ENCODE data around the gene GTF2F2. TPM values are rescaled to one million over a fixed set of nuclear protein-coding genes. Genes with fewer than 3 reads are reported as not detected.

GTF2F2 gene, protein sequence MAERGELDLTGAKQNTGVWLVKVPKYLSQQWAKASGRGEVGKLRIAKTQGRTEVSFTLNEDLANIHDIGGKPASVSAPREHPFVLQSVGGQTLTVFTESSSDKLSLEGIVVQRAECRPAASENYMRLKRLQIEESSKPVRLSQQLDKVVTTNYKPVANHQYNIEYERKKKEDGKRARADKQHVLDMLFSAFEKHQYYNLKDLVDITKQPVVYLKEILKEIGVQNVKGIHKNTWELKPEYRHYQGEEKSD
- polyA plus RNA-seq: 19.3 TPM
- long read RNA-seq, donor 1, transcript GTF2F2-201 (8 exons, 2,239 nt): major isoform, 9 of 10,106 reads
- long read RNA-seq, donor 1, partial matches to known transcripts: 9,728 of 10,106 reads
- long read RNA-seq, donor 1, other reads (novel, unspliced or antisense): 369 of 10,106 reads
- long read RNA-seq, donor 2, transcript GTF2F2-201 (8 exons, 2,239 nt): major isoform, 11 of 23,243 reads
- long read RNA-seq, donor 2, partial matches to known transcripts: 22,235 of 23,243 reads
- long read RNA-seq, donor 2, other reads (novel, unspliced or antisense): 997 of 23,243 reads
- long read RNA-seq, donor 3: 0 reads
- long read RNA-seq, donor 4: 0 reads
- long read RNA-seq, donor 5, transcript GTF2F2-201 (8 exons, 2,239 nt): major isoform, 10 of 16 reads
- long read RNA-seq, donor 5, partial matches to known transcripts: 6 of 16 reads
- long read RNA-seq, donor 5, other reads (novel, unspliced or antisense): 0 of 16 reads
- long read RNA-seq, donor 6, transcript GTF2F2-201 (8 exons, 2,239 nt): major isoform, 5 of 26,111 reads
- long read RNA-seq, donor 6, partial matches to known transcripts: 25,231 of 26,111 reads
- long read RNA-seq, donor 6, other reads (novel, unspliced or antisense): 875 of 26,111 reads
- long read RNA-seq, donor 7, transcript GTF2F2-201 (8 exons, 2,239 nt): major isoform, 5 of 7,440 reads
- long read RNA-seq, donor 7, partial matches to known transcripts: 7,167 of 7,440 reads
- long read RNA-seq, donor 7, other reads (novel, unspliced or antisense): 268 of 7,440 reads
- long read RNA-seq, donor 8, transcript GTF2F2-201 (8 exons, 2,239 nt): major isoform, 10 of 21,702 reads
- long read RNA-seq, donor 8, partial matches to known transcripts: 20,888 of 21,702 reads
- long read RNA-seq, donor 8, other reads (novel, unspliced or antisense): 804 of 21,702 reads
- long read RNA-seq, donor 9, transcript GTF2F2-201 (8 exons, 2,239 nt): major isoform, 6 of 23,158 reads
- long read RNA-seq, donor 9, partial matches to known transcripts: 22,257 of 23,158 reads
- long read RNA-seq, donor 9, other reads (novel, unspliced or antisense): 895 of 23,158 reads
- long read RNA-seq, donor 10, transcript GTF2F2-201 (8 exons, 2,239 nt): major isoform, 6 of 33 reads
- long read RNA-seq, donor 10, partial matches to known transcripts: 25 of 33 reads
- long read RNA-seq, donor 10, other reads (novel, unspliced or antisense): 0 of 33 reads
- long read RNA-seq, donor 11, transcript GTF2F2-201 (8 exons, 2,239 nt): major isoform, 6 of 13,441 reads
- long read RNA-seq, donor 11, partial matches to known transcripts: 12,899 of 13,441 reads
- long read RNA-seq, donor 11, other reads (novel, unspliced or antisense): 536 of 13,441 reads

- 0% methylated on average over 2 of the region's 53 CpGs for WGBS (ENCODE audit: insufficient coverage, low lambda C conversion rate)
- H3K27me3 ChIP-seq (ENCODE audit: control insufficient read depth, insufficient read depth, low read length): no peaks in the 10 kb centered on the region
- H3K36me3 ChIP-seq (ENCODE audit: control insufficient read depth, insufficient read depth, low read length): no peaks in the 10 kb centered on the region
- no peaks in the 10 kb centered on the region for H3K9me3 ChIP-seq (ENCODE audit: control insufficient read depth, low read depth, low read length)
- DNase-seq: peak; percentile 87 to 93
- H3K27ac ChIP-seq (ENCODE audit: low read length): peak within 1 kb of the TSS; percentile 76
- no peaks in the 10 kb centered on the region for H3K4me1 ChIP-seq (ENCODE audit: control insufficient read depth, insufficient read depth, low read length)
- peak within 1 kb of the TSS; percentile 78 for H3K4me3 ChIP-seq (ENCODE audit: low read length)
Observed at GRCh38 chr13:45119991-45120864, at the start of gene GTF2F2. TSS of gene GTF2F2 (plus strand) at chr13:45120510. CDS start at chr13:45120656, 146 bp downstream.

GRCh38 chr13:45073809-45074208, 46.5 kb upstream of the GTF2F2 start:
- Histone ChIP-seq H3K27me3 (ENCODE audit: control insufficient read depth, insufficient read depth, low read length) (no peaks in the 10 kb centered on the region), H3K4me1 (ENCODE audit: control insufficient read depth, insufficient read depth, low read length) (no peaks in the 10 kb centered on the region), H3K4me3 (ENCODE audit: low read length) (no peak overlapping the region), H3K36me3 (ENCODE audit: control insufficient read depth, insufficient read depth, low read length) (no peaks in the 10 kb centered on the region), H3K9me3 (ENCODE audit: control insufficient read depth, low read depth, low read length) (no peaks in the 10 kb centered on the region), H3K27ac (ENCODE audit: low read length) (no peak overlapping the region)
- no CpG with 5 or more reads among the region's 4 CpGs for WGBS (ENCODE audit: insufficient coverage, low lambda C conversion rate)
- DNase-seq: no peak

DNA sequence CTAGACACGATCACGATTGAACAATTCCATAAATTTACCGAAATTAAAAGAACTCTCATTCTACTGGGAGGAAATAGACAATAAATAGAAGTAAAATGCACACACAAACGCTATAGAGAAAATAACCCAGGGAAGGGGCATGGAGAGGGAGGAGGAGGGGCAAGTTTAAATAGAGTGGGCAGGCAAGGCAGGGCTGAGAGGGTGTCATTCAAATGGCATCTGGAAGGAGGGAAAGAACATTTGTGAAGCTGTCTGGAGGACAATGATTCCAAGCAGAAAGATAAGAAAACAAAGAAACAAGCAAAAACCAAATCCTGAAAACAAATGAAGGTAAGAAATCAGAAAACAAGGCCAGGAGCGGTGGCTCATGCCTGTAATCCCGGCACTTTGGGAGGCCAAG, 45.6 kb upstream of the GTF2F2 start:
- H3K4me3 ChIP-seq (ENCODE audit: low read length): no peak overlapping the region
- H3K4me1 ChIP-seq (ENCODE audit: control insufficient read depth, insufficient read depth, low read length): no peaks in the 10 kb centered on the region
- H3K27me3 ChIP-seq (ENCODE audit: control insufficient read depth, insufficient read depth, low read length): no peaks in the 10 kb centered on the region
- no peak for DNase-seq
- WGBS (ENCODE audit: insufficient coverage, low lambda C conversion rate): 71% methylated on average over 2 of the region's 6 CpGs
- H3K36me3 ChIP-seq (ENCODE audit: control insufficient read depth, insufficient read depth, low read length): no peaks in the 10 kb centered on the region
- no peak overlapping the region for H3K27ac ChIP-seq (ENCODE audit: low read length)
- no peaks in the 10 kb centered on the region for H3K9me3 ChIP-seq (ENCODE audit: control insufficient read depth, low read depth, low read length)

DNA sequence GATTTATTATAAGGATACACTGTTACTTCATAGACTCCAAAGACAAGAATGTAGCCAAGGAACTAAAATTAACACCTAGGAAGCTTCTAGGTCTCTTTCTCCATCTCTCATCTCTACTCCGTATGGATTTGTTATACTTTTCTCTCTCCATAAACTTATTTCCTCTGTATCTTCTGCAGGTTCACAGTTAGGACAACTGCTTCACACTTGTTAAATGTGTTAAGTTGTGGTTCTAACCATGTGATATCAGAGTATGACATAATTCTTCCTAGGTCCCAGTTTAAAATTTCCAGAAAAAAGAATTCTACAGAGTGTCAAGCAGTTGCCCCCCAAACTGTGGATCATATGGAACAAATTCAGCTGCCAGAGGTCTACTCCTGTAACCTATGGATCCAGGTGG, 42.3 kb upstream of the GTF2F2 start:
- no peaks in the 10 kb centered on the region for H3K27me3 ChIP-seq (ENCODE audit: control insufficient read depth, insufficient read depth, low read length)
- H3K9me3 ChIP-seq (ENCODE audit: control insufficient read depth, low read depth, low read length): no peaks in the 10 kb centered on the region
- no peak for DNase-seq
- H3K27ac ChIP-seq (ENCODE audit: low read length): no peak overlapping the region
- 80% methylated on average over 1 of the region's 1 CpG for WGBS (ENCODE audit: insufficient coverage, low lambda C conversion rate)
- no peaks in the 10 kb centered on the region for H3K4me1 ChIP-seq (ENCODE audit: control insufficient read depth, insufficient read depth, low read length)
- no peak overlapping the region for H3K4me3 ChIP-seq (ENCODE audit: low read length)
- H3K36me3 ChIP-seq (ENCODE audit: control insufficient read depth, insufficient read depth, low read length): no peaks in the 10 kb centered on the region

GRCh38 chr13:45082964-45083363, 37.3 kb upstream of the GTF2F2 start:
- Histone ChIP-seq H3K9me3 (ENCODE audit: control insufficient read depth, low read depth, low read length) (no peaks in the 10 kb centered on the region), H3K4me3 (ENCODE audit: low read length) (no peak overlapping the region)
- WGBS (ENCODE audit: insufficient coverage, low lambda C conversion rate): 40% methylated on average over 1 of the region's 6 CpGs

DNA sequence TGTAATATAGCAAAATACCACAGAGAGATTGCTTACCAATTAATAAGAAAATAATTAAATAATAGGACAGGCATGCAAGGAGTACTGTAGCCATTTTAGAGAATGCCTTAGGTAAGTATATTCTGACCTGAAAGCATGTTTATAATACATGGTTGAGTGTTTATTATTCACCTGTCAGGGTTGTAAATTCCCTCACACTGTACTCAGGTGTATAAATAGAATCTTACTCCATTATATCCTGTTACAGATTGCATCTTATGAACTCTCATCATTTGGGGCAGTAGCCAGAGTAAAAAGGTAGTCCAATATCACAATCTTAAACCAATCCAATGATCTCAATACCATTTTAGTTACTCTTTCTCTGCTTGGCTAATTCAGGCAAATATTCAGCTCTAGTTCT, 35.8 kb upstream of the GTF2F2 start:
- no peaks in the 10 kb centered on the region for H3K27me3 ChIP-seq (ENCODE audit: control insufficient read depth, insufficient read depth, low read length)
- H3K4me1 ChIP-seq (ENCODE audit: control insufficient read depth, insufficient read depth, low read length): no peaks in the 10 kb centered on the region
- H3K27ac ChIP-seq (ENCODE audit: low read length): no peak overlapping the region
- no peaks in the 10 kb centered on the region for H3K9me3 ChIP-seq (ENCODE audit: control insufficient read depth, low read depth, low read length)
- no peaks in the 10 kb centered on the region for H3K36me3 ChIP-seq (ENCODE audit: control insufficient read depth, insufficient read depth, low read length)
- no peak overlapping the region for H3K4me3 ChIP-seq (ENCODE audit: low read length)
- no peak for DNase-seq

More at GRCh38 chr13:45082964-45083363, 37.3 kb upstream of the GTF2F2 start:
- H3K27me3 ChIP-seq (ENCODE audit: control insufficient read depth, insufficient read depth, low read length): no peaks in the 10 kb centered on the region
- no peak overlapping the region for H3K27ac ChIP-seq (ENCODE audit: low read length)
- H3K4me1 ChIP-seq (ENCODE audit: control insufficient read depth, insufficient read depth, low read length): no peaks in the 10 kb centered on the region
- no peak for DNase-seq
- no peaks in the 10 kb centered on the region for H3K36me3 ChIP-seq (ENCODE audit: control insufficient read depth, insufficient read depth, low read length)

DNA sequence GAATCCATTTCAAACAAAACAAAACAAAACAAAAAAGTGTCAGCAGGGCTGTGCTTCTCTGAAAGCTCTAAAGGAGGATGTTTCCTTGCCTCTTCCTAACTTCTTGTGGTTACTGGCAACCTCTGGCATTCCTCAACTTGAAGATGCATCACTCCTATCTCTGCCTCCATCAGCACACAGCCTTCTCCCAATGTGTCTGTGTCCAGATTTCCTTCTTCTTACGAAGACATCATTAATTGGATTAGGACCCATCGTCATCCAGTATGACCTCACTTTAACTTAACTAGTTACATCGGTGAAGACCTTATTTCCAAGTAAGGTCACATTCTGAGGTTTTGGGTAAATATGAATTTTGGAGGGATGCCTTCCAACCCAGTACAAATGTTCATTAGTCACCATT, 33.8 kb upstream of the GTF2F2 start:
- DNase-seq: no peak
- WGBS (ENCODE audit: insufficient coverage, low lambda C conversion rate): no CpG with 5 or more reads among the region's 3 CpGs
- Histone ChIP-seq H3K9me3 (ENCODE audit: control insufficient read depth, low read depth, low read length) (no peaks in the 10 kb centered on the region), H3K4me3 (ENCODE audit: low read length) (no peak overlapping the region), H3K27me3 (ENCODE audit: control insufficient read depth, insufficient read depth, low read length) (no peaks in the 10 kb centered on the region), H3K4me1 (ENCODE audit: control insufficient read depth, insufficient read depth, low read length) (no peaks in the 10 kb centered on the region), H3K36me3 (ENCODE audit: control insufficient read depth, insufficient read depth, low read length) (no peaks in the 10 kb centered on the region), H3K27ac (ENCODE audit: low read length) (no peak overlapping the region)

DNA sequence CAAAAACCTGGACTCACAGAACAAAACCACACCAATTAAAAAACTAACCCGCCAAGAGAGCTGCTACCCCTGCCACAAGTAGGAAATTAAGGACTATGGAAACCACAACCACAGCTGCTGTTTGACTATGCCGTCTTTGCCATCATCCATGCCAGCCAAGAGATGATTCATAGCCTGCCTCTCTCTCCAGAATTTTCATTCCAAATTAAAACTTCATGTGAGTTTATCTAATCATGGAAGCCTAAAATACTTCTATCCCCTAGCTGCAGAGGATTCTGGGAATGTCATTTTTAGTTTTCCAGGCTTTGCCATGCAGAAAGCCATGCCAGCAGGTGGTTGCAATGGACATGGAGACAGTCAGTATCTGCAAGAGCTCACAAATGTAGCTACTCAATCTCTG, 27.6 kb upstream of the GTF2F2 start:
- Histone ChIP-seq H3K9me3 (ENCODE audit: control insufficient read depth, low read depth, low read length) (no peaks in the 10 kb centered on the region), H3K36me3 (ENCODE audit: control insufficient read depth, insufficient read depth, low read length) (no peaks in the 10 kb centered on the region), H3K4me3 (ENCODE audit: low read length) (no peak overlapping the region), H3K27ac (ENCODE audit: low read length) (no peak overlapping the region), H3K27me3 (ENCODE audit: control insufficient read depth, insufficient read depth, low read length) (no peaks in the 10 kb centered on the region), H3K4me1 (ENCODE audit: control insufficient read depth, insufficient read depth, low read length) (no peaks in the 10 kb centered on the region)
- DNase-seq: no peak
- WGBS (ENCODE audit: insufficient coverage, low lambda C conversion rate): no CpG with 5 or more reads among the region's 2 CpGs

GRCh38 chr13:45100573-45101262, 19.6 kb upstream of the GTF2F2 start:
- Histone ChIP-seq H3K9me3 (ENCODE audit: control insufficient read depth, low read depth, low read length) (no peaks in the 10 kb centered on the region), H3K27me3 (ENCODE audit: control insufficient read depth, insufficient read depth, low read length) (no peaks in the 10 kb centered on the region), H3K36me3 (ENCODE audit: control insufficient read depth, insufficient read depth, low read length) (no peaks in the 10 kb centered on the region), H3K4me3 (ENCODE audit: low read length) (no peak overlapping the region), H3K4me1 (ENCODE audit: control insufficient read depth, insufficient read depth, low read length) (no peaks in the 10 kb centered on the region), H3K27ac (ENCODE audit: low read length) (no peak overlapping the region)
- no peak for DNase-seq
- WGBS (ENCODE audit: insufficient coverage, low lambda C conversion rate): 100% methylated on average over 1 of the region's 5 CpGs

Data from large intestine (tissue), 12 donors.